Thyroid gland (tissue), 4 donors: ENCODE results near the gene FNDC11. TPM values are rescaled to one million over a fixed set of nuclear protein-coding genes. Genes with fewer than 3 reads are reported as not detected.

Source experiments
- DNase-seq, 2 donors: peaks; one replicate each; pipeline ENCODE4 v3.0.0-alpha.2; 2019
- H3K27ac ChIP-seq, 3 donors: fragments of 200-600 bp; sonication (generic); 1 replicate in 2 of 3; 2 replicates in 1 of 3; pipeline ENCODE4 v1.5.1; 2016 to 2019; ENCODE audit warnings: mild to moderate bottlenecking in 1 of 3, moderate library complexity in 1 of 3
- H3K27me3 ChIP-seq: fragments of 200-600 bp; sonication (generic); one replicate; pipeline ENCODE4 v1.5.1; 2019
- H3K36me3 ChIP-seq, 2 donors: fragments of 200-600 bp; sonication (generic); one replicate each; pipeline ENCODE4 v1.5.1; 2016 to 2019
- H3K4me1 ChIP-seq, 2 donors: fragments of 200-600 bp; sonication (generic); one replicate each; pipeline ENCODE4 v1.5.1; 2017 to 2019
- H3K4me3 ChIP-seq, 3 donors: fragments of 200-600 bp; sonication (generic); replicated peaks in 1 of 3; 1 replicate in 2 of 3; 2 replicates in 1 of 3; pipeline ENCODE4 v1.5.1; 2016; ENCODE audit warnings: mild to moderate bottlenecking in 1 of 3
- H3K9me3 ChIP-seq: fragments of 200-600 bp; sonication (generic); one replicate; pipeline ENCODE4 v1.5.1; 2017
- CTCF ChIP-seq, 6 experiments: fragments of 200-600 bp in 3 of 6; fragments of 450-650 bp in 3 of 6; sonication (generic) in 3 of 6; IDR thresholded peaks; one replicate each; pipeline ENCODE4 v1.5.1; 2016 to 2019; ENCODE audit warnings: antibody characterized with exemption in 6 of 6, mild to moderate bottlenecking in 2 of 6, inconsistent platforms in 1 of 6, moderate library complexity in 1 of 6
- POLR2A ChIP-seq, 2 donors: fragments of 450-650 bp; IDR thresholded peaks; one replicate each; pipeline ENCODE4 v1.6.1; 2017; ENCODE audit warnings: antibody characterized with exemption in 2 of 2, mild to moderate bottlenecking in 2 of 2, moderate library complexity in 1 of 2
- WGBS, 2 donors: methylation state at CpG; one replicate each; pipeline ENCODE4 v1.1.5; 2017; 5-methylcytosine and 5-hydroxymethylcytosine counted together
- intact Hi-C: fragments of 100-400 bp; cut with DNase I; formaldehyde crosslinking; loops from one replicate; pipeline ENCODE4 v1.15.1; 2023
- total RNA-seq, 4 donors: library from RNA; depleted of rRNA; stranded (reverse); fragments of >200 nt; gene quantifications; one replicate each; pipeline ENCODE4 v1.2.3, GENCODE V29; 2016

Gene FNDC11
- total RNA-seq, 4 donors from 2014 or later = 0.39 to 0.89 (median 0.40) TPM; not detected in 1

DNA sequence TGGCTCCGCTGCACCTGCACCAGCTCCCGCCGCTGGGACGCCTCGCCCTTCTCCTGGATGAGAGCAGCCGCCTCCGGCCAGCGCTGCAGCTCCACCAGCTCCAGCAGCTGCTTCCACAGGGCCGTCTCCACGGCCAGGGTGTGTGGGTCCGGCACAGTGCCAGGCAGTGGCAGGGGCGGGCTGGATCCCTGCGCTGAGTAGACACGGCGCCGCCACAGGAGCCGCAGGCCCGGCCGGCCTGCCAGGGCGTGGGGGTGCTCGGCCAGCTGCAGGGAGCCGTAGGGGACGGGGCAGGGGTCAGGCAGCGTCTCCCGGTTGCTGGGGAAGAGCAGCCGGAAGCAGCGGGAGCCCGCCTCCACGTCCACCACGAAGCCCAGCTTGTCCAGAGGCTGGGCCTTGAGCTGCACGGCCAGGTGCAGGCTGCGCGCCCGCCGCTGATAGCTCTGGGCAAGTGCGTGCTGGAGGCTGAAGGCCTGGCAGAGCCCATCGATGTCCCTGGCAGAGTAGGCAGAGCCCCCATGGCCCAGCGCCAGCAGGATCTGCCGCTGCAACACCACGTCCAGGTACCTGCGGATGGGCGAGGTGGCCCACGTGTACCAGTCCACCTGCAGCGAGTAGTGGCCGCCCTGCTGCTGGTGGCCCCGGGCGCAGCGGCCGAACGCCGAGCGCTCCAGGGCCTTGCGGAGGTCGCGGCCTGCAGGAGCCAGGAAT lies 9.4 kb downstream of the FNDC11 start:
- DNase-seq = no peak
- WGBS, 2 donors = 93 to 98% methylated on average over 18 to 20 of the region's 55 CpGs
- Histone ChIP-seq H3K27me3 (no peaks in the 10 kb centered on the region), H3K4me1 (no peaks in the 10 kb centered on the region), H3K9me3 (no peaks in the 10 kb centered on the region), H3K4me3 (no peak overlapping the region), H3K27ac (no peak overlapping the region), H3K36me3 (peaks cover 44 to 55% of the 10 kb centered on the region in 2 donors)
- no peak for TF ChIP-seq CTCF (IDR thresholded peaks at IDR 0.05)
- no peak for TF ChIP-seq POLR2A (IDR thresholded peaks at IDR 0.05)
- intact Hi-C loops = no loop called here

DNA sequence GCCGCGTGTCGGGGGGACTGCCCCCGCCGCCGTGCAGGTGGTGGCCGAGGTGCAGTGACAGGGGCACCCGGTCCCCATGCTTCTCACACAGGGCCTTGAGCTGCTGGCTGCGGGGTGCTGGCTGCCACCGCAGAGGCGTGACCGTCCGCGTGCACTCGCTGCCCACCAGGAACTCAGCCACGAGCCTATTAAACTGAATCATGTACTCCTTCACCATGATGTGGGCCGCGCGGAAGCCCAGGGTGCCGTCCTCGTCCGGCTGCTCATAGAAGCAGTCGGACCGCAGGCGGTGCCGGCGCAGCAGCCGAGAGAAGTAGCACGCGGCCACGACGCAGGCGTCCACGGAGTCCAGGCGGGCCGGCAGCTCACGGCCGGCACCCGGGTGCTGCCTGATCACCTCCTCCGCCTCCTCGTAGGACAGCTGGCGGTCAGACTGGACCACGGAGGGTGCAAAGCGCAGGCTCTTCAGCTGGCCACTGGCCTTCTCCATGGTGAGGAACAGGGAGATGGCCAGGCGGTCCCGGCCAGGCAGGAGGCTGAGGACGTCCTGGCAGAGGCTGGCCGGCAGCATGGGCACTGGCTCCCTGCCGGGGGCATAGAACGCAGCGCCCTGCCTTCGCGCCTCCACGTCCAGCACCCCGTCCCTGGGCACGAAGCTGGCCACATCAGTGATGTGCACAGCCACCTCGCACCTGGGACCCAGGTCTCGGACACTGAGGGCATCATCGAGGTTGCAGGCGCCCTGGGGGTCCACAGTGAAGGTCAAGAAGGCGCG lies 10.3 kb downstream of the FNDC11 start:
- 90 to 95% methylated on average over 11 to 46 of the region's 62 CpGs for whole genome bisulfite sequencing, 2 donors
- intact Hi-C loops = no loop called here
- Histone ChIP-seq H3K36me3 (peaks cover 41 to 50% of the 10 kb centered on the region in 2 donors), H3K9me3 (no peaks in the 10 kb centered on the region), H3K4me3 (no peak overlapping the region), H3K27me3 (no peaks in the 10 kb centered on the region), H3K4me1 (no peaks in the 10 kb centered on the region), H3K27ac (no peak overlapping the region)
- DNase-seq = no peak
- TF ChIP-seq POLR2A (IDR thresholded peaks at IDR 0.05) (no peak), CTCF (IDR thresholded peaks at IDR 0.05) (no peak)

GRCh38 chr20:63565021-63565698 lies 11.2 kb downstream of the FNDC11 start:
- Histone ChIP-seq H3K4me1 (no peaks in the 10 kb centered on the region), H3K27ac (no peak overlapping the region), H3K36me3 (peaks cover 36 to 45% of the 10 kb centered on the region in 2 donors), H3K4me3 (no peak overlapping the region), H3K27me3 (no peaks in the 10 kb centered on the region), H3K9me3 (no peaks in the 10 kb centered on the region)
- intact Hi-C loops = no loop called here
- DNase-seq = no peak
- 94 to 95% methylated on average over 10 to 37 of the region's 61 CpGs for WGBS, 2 donors
- TF ChIP-seq CTCF (IDR thresholded peaks at IDR 0.05) (no peak), POLR2A (IDR thresholded peaks at IDR 0.05) (no peak)

DNA sequence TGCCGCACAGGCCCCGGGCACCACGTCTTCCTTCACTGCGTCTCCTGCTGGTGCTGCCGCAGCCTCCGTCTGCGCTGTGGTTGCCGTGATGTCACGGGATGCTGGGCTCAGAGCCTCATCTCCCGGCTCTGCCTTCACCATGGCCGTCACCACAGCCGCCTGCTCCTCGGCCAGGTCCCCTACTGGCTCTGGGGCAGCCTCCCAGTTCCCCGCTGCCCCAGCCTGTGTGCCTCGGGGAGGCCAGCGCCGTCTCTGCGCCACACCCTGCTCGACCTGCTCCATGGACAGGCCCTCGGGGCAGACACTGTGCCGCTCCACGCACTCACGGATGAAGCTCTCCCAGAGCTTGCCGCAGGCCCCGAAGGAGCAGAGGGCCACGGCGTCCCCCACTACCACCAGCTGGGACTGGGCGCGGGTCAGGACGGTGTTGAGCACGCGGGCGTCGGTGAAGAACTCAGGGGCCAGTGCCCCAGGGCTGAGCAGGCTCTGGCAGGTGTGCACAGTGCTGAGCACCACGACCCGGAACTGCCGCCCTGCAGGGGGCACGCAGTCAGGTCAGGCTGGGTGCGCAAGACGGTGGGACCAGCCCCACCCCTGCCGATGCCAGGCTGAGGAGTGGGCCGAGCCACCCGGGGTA lies 11.9 kb downstream of the FNDC11 start:
- H3K27me3 ChIP-seq = no peaks in the 10 kb centered on the region
- H3K4me1 ChIP-seq = no peaks in the 10 kb centered on the region
- H3K36me3 ChIP-seq = peaks cover 30 to 40% of the 10 kb centered on the region in 2 donors
- H3K27ac ChIP-seq = no peak overlapping the region
- TF ChIP-seq CTCF (IDR thresholded peaks at IDR 0.05) = no peak
- intact Hi-C loops = no loop called here
- no peak overlapping the region for H3K4me3 ChIP-seq
- WGBS, 2 donors = 91% methylated on average over 9 to 39 of the region's 43 CpGs
- H3K9me3 ChIP-seq = no peaks in the 10 kb centered on the region
- DNase-seq = no peak
